Measurements from ENCODE around the gene MYF5.

GRCh38 chr12:80752464-80752863, 35.8 kb downstream of the MYF5 start:
- TF ChIP-seq GLIS3 (CRISPR knock-in tag; IDR thresholded peaks at IDR 0.05) (no peak), PATZ1 (CRISPR knock-in tag; IDR thresholded peaks at IDR 0.05; ENCODE audit: borderline replicate concordance) (no peak), CSDC2 (CRISPR knock-in tag; IDR thresholded peaks at IDR 0.05) (no peak)
- TF ChIP-seq, protein P1, sequence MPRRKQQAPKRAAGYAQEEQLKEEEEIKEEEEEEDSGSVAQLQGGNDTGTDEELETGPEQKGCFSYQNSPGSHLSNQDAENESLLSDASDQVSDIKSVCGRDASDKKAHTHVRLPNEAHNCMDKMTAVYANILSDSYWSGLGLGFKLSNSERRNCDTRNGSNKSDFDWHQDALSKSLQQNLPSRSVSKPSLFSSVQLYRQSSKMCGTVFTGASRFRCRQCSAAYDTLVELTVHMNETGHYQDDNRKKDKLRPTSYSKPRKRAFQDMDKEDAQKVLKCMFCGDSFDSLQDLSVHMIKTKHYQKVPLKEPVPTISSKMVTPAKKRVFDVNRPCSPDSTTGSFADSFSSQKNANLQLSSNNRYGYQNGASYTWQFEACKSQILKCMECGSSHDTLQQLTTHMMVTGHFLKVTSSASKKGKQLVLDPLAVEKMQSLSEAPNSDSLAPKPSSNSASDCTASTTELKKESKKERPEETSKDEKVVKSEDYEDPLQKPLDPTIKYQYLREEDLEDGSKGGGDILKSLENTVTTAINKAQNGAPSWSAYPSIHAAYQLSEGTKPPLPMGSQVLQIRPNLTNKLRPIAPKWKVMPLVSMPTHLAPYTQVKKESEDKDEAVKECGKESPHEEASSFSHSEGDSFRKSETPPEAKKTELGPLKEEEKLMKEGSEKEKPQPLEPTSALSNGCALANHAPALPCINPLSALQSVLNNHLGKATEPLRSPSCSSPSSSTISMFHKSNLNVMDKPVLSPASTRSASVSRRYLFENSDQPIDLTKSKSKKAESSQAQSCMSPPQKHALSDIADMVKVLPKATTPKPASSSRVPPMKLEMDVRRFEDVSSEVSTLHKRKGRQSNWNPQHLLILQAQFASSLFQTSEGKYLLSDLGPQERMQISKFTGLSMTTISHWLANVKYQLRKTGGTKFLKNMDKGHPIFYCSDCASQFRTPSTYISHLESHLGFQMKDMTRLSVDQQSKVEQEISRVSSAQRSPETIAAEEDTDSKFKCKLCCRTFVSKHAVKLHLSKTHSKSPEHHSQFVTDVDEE (CRISPR knock-in tag; IDR thresholded peaks at IDR 0.05) = no peak
- TF ChIP-seq, protein P2, sequence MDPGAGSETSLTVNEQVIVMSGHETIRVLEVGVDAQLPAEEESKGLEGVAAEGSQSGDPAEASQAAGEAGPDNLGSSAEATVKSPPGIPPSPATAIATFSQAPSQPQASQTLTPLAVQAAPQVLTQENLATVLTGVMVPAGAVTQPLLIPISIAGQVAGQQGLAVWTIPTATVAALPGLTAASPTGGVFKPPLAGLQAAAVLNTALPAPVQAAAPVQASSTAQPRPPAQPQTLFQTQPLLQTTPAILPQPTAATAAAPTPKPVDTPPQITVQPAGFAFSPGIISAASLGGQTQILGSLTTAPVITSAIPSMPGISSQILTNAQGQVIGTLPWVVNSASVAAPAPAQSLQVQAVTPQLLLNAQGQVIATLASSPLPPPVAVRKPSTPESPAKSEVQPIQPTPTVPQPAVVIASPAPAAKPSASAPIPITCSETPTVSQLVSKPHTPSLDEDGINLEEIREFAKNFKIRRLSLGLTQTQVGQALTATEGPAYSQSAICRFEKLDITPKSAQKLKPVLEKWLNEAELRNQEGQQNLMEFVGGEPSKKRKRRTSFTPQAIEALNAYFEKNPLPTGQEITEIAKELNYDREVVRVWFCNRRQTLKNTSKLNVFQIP (CRISPR knock-in tag; IDR thresholded peaks at IDR 0.05; ENCODE audit: borderline replicate concordance, low read depth) = no peak
